Endodermal cell (in vitro differentiated cells): ENCODE measurements around the gene CHCHD3. TPM values are rescaled to one million over a fixed set of nuclear protein-coding genes. Genes with fewer than 3 reads are reported as not detected.

Experiments
- DNase-seq: peaks from one replicate; pipeline ENCODE4 v3.0.0-alpha.2; 2017
- H3K27ac ChIP-seq: 2 replicates; pipeline ENCODE4 v1.5.1; 2013; ENCODE audit warnings: mild to moderate bottlenecking, low read depth, low read length, moderate library complexity
- H3K27me3 ChIP-seq: 2 replicates; pipeline ENCODE4 v1.6.1; 2013; ENCODE audit warnings: mild to moderate bottlenecking, low read length, moderate library complexity; ENCODE audit not compliant: insufficient read depth, control insufficient read depth, poor library complexity, severe bottlenecking
- H3K36me3 ChIP-seq: 2 replicates; pipeline ENCODE4 v1.7.0; 2013; ENCODE audit warnings: mild to moderate bottlenecking, low read length, moderate library complexity; ENCODE audit not compliant: control insufficient read depth, insufficient read depth
- H3K4me1 ChIP-seq: one replicate; pipeline ENCODE4 v1.7.0; 2013; ENCODE audit warnings: low read length; ENCODE audit not compliant: control insufficient read depth, insufficient read depth
- H3K4me3 ChIP-seq: 2 replicates; pipeline ENCODE4 v1.5.1; 2013; ENCODE audit warnings: mild to moderate bottlenecking, low read length, moderate library complexity
- H3K9ac ChIP-seq: 2 replicates; pipeline ENCODE4 v1.6.1; 2013; ENCODE audit warnings: mild to moderate bottlenecking, low read length, moderate library complexity; ENCODE audit not compliant: poor library complexity, severe bottlenecking; ENCODE audit errors: extremely low read depth
- H3K9me3 ChIP-seq: 2 replicates; pipeline ENCODE4 v1.6.1; 2013; ENCODE audit warnings: mild to moderate bottlenecking, low read length, moderate library complexity; ENCODE audit not compliant: control insufficient read depth
- H3K27ac Mint-ChIP-seq: 2 replicates; pipeline ENCODE4 v1.8.0; 2020; ENCODE audit warnings: mixed read lengths
- H3K27me3 Mint-ChIP-seq: 2 replicates; pipeline ENCODE4 v1.8.0; 2021; ENCODE audit warnings: mild to moderate bottlenecking, mixed read lengths; ENCODE audit not compliant: insufficient read depth
- H3K36me3 Mint-ChIP-seq: 2 replicates; pipeline ENCODE4 v1.8.0; 2020; ENCODE audit warnings: low read depth, mixed read lengths
- H3K4me1 Mint-ChIP-seq: 2 replicates; pipeline ENCODE4 v1.8.0; 2020; ENCODE audit warnings: mixed read lengths
- H3K4me3 Mint-ChIP-seq: 2 replicates; pipeline ENCODE4 v1.8.0; 2020; ENCODE audit warnings: mild to moderate bottlenecking, moderate library complexity, mixed read lengths
- H3K9me3 Mint-ChIP-seq: 2 replicates; pipeline ENCODE4 v1.8.0; 2020; ENCODE audit warnings: mild to moderate bottlenecking, mixed read lengths
- WGBS, 2 experiments: methylation state at CpG; one replicate each; pipeline versions ENCODE4 v1.1.5 to v1.1.7; 2013; ENCODE audit warnings: missing lambda C conversion rate in 2 of 2, mixed read lengths in 1 of 2; ENCODE audit not compliant: insufficient coverage in 1 of 2, insufficient read length in 1 of 2; 5-methylcytosine and 5-hydroxymethylcytosine counted together
- total RNA-seq, 2 donors: library from RNA; stranded (reverse); fragmentation: NEBNext Ultra II Directional in 1 of 2; extraction: Animal tissue kit (Norgen Biotek cat#: 25700) in 1 of 2; gene quantifications; 2 replicates in 1 of 2; 3 replicates in 1 of 2; pipeline ENCODE4 v1.2.1, GENCODE V29; 2021
- TF ChIP-seq, protein P1 (sequence below): fragments of 200-600 bp; sonication (generic); conservative IDR thresholded peaks from 2 replicates; pipeline ENCODE4 v1.5.0; 2021; ENCODE audit warnings: antibody characterized with exemption, mild to moderate bottlenecking

CHCHD3 gene
- total RNA-seq, 2 donors from 2014 or later, result 70.4 to 75.2 TPM

DNA sequence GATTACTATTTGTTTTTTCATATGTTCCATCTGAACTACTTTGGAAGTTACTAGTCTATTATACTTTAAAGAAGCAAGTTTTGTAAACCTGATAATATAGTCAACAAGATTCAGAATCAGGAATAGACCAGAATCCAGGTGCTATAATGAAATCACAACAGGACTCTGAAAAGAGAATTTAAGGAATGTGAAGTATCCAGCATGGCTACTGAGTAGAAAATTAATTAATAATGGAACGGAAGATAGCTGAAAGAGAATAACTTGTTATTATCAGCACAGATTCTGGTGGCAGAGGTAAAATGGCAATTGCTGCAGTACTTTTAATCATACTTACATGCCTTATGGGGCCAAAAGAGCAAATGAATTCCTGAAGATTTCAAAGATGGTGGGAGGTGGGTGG is 43.1 kb upstream of the CHCHD3 start:
- no peak for DNase-seq
- Histone ChIP-seq H3K4me3 (no peak overlapping the region), H3K9me3 (no peaks in the 10 kb centered on the region), H3K36me3 (no peaks in the 10 kb centered on the region), H3K27me3 (no peaks in the 10 kb centered on the region), H3K9ac (no peak overlapping the region), H3K27ac (no peak overlapping the region), H3K4me1 (no peaks in the 10 kb centered on the region)
- Mint-ChIP-seq H3K27ac (no peak overlapping the region), H3K27me3 (no peaks in the 10 kb centered on the region), H3K4me1 (peaks cover 4% of the 10 kb centered on the region), H3K36me3 (no peaks in the 10 kb centered on the region), H3K4me3 (no peak overlapping the region), H3K9me3 (no peaks in the 10 kb centered on the region)
- no CpG with 5 or more reads among the region's 1 CpG for WGBS, 2 experiments
- TF ChIP-seq, protein P1, sequence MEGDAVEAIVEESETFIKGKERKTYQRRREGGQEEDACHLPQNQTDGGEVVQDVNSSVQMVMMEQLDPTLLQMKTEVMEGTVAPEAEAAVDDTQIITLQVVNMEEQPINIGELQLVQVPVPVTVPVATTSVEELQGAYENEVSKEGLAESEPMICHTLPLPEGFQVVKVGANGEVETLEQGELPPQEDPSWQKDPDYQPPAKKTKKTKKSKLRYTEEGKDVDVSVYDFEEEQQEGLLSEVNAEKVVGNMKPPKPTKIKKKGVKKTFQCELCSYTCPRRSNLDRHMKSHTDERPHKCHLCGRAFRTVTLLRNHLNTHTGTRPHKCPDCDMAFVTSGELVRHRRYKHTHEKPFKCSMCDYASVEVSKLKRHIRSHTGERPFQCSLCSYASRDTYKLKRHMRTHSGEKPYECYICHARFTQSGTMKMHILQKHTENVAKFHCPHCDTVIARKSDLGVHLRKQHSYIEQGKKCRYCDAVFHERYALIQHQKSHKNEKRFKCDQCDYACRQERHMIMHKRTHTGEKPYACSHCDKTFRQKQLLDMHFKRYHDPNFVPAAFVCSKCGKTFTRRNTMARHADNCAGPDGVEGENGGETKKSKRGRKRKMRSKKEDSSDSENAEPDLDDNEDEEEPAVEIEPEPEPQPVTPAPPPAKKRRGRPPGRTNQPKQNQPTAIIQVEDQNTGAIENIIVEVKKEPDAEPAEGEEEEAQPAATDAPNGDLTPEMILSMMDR, result no peak

DNA sequence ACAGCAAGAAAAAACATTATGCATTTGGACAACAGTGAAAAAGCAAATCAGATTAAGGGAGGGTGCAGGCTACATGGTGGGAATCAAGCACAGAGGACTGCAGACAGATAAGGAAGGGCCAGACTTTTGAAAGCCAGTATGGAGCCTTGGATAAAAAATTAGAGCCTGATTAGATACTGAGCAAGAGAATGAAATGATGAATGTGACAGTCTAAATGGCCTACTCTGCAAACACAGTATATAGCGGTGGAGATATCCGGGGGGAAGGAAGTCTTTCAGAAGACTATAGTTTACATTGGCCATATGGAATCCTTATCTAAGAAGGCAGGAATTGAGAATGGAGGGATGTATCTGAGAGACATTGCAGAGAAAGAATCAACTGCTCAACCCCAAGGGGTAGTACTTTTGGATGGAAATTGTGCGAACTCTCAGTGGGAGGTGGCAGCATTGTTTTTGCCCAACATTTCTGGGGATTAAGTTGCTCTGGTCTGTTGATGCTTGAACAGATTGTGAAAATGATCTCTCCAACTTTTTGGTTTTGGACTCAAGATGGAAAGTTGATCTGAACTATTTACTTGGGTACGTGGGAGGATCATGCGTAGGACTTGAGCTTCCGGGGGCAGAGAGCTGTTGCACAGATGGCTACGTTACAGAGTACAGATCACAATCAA is 39.4 kb upstream of the CHCHD3 start:
- Mint-ChIP-seq H3K27me3 (peaks cover 4% of the 10 kb centered on the region), H3K9me3 (no peaks in the 10 kb centered on the region), H3K36me3 (no peaks in the 10 kb centered on the region), H3K4me3 (no peak overlapping the region), H3K4me1 (peaks cover 16% of the 10 kb centered on the region), H3K27ac (no peak overlapping the region)
- H3K9ac ChIP-seq, result no peak overlapping the region
- H3K36me3 ChIP-seq, result no peaks in the 10 kb centered on the region
- peaks cover 5% of the 10 kb centered on the region for H3K4me1 ChIP-seq
- no peaks in the 10 kb centered on the region for H3K9me3 ChIP-seq
- no peak overlapping the region for H3K27ac ChIP-seq
- TF ChIP-seq, protein P1, result no peak
- H3K4me3 ChIP-seq, result no peak overlapping the region
- DNase-seq, result no peak
- H3K27me3 ChIP-seq, result no peaks in the 10 kb centered on the region
- 92 to 95% methylated on average over 7 of the region's 7 CpGs for WGBS, 2 experiments

DNA sequence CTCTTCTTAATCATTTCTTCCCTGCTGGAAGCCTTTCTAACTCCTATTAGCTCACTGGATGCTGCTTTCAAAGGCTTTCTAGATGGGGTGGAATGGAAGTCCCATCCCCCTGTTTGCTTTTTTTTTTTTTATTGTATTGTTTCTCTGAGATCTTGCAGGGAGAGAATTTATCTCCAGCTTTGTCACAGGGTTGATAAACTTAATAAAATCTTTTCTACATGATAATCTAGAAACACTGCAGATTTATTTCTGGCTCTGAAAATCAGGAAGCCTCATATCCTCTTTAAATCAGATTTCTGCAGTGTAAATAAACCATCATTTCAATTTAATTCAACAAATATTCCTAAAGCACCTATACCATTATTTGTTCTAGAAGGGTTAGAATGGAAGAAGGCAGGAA is 37.2 kb upstream of the CHCHD3 start:
- H3K27me3 ChIP-seq, result no peaks in the 10 kb centered on the region
- no peak overlapping the region for H3K4me3 ChIP-seq
- TF ChIP-seq, protein P1, result no peak
- Mint-ChIP-seq H3K9me3 (no peaks in the 10 kb centered on the region), H3K4me3 (no peak overlapping the region), H3K27ac (no peak overlapping the region), H3K27me3 (peaks cover 15% of the 10 kb centered on the region), H3K36me3 (no peaks in the 10 kb centered on the region), H3K4me1 (peaks cover 30% of the 10 kb centered on the region)
- no peaks in the 10 kb centered on the region for H3K9me3 ChIP-seq
- H3K9ac ChIP-seq, result no peak overlapping the region
- peaks cover 5% of the 10 kb centered on the region for H3K4me1 ChIP-seq
- DNase-seq, result no peak
- H3K27ac ChIP-seq, result no peak overlapping the region
- no peaks in the 10 kb centered on the region for H3K36me3 ChIP-seq
